ENCODE measurements around the gene PRRT1B. TPM values are rescaled to one million over a fixed set of nuclear protein-coding genes. Genes with fewer than 3 reads are reported as not detected.

The PRRT1B gene
- total and polyA plus RNA-seq, 4 experiments from 2014 or later, result not detected

DNA sequence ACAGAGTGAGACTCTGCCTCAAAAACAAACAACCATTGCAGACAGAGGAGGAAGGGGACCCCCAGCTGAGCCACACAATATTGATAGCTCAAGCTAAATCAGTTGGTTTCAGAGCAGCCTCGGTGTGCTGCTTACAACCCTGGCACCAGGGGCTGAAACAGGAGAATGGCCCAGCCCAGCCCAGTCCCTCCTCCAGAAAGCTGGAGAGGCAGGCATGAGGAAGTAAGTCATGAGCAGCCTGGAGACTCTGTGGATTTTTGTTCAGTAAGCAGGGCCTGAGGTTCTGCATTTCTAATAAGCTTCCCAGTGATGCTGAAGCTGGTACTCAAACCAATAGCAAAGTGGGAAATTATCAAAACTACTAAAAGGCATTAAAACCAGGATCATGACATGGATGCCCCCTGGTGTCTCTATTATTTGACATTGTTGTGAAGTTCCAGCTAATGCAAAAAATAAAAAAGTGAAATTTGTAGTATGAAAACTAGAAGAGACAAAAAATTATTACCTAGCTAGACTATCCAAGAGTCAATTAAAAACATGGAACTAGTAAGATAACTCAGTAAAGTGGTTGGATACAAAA lies 14.2 kb downstream of the PRRT1B start:
- Mint-ChIP-seq H3K4me3 (no peak overlapping the region), H3K4me1 (peaks cover 2 to 10% (median 5%) of the 10 kb centered on the region in 4 donors), H3K36me3 (no peaks in the 10 kb centered on the region), H3K27me3 (peaks cover 5 to 9% of the 10 kb centered on the region in 2 donors), H3K27ac (no peak overlapping the region), H3K9me3 (peaks cover 0 to 12% (median 6%) of the 10 kb centered on the region in 8 donors)
- Histone ChIP-seq H3K36me3 (ENCODE audit: insufficient read depth, low read length) (no peaks in the 10 kb centered on the region), H3K27ac (ENCODE audit: low read depth, low read length) (no peak overlapping the region), H3K9me3 (ENCODE audit: control insufficient read depth in 1 of 2, low read length in 2 of 2) (no peaks in the 10 kb centered on the region), H3K4me1 (ENCODE audit: insufficient read depth, low read length) (no peaks in the 10 kb centered on the region), H3K4me3 (ENCODE audit: low read length in 2 of 2) (no peak overlapping the region), H3K27me3 (ENCODE audit: insufficient read depth, low read length) (peaks cover 4% of the 10 kb centered on the region)
- ChIA-PET POLR2A (ENCODE audit: partially characterized antibody) (interaction anchor here (1.6 kb wide), 1 partner anchor 59 kb away, joined by 4 read pairs; no protein-coding TSS in a partner anchor), CTCF (ENCODE audit: partially characterized antibody) (interaction anchor here (0.6 to 2.9 kb wide), 17 partner anchors 13 to 709 kb away, joined by 3 to 31 read pairs (median 5); no protein-coding TSS in a partner anchor)
- intact Hi-C loops (cut with micrococcal nuclease), result loop anchor here (1.0 kb wide), 1 partner anchor 209 kb away; no protein-coding TSS in a partner anchor
- no peak for DNase-seq

- Mint-ChIP-seq H3K27me3 (no peaks in the 10 kb centered on the region), H3K9me3 (peaks cover 0 to 12% (median 5%) of the 10 kb centered on the region in 8 donors), H3K4me3 (no peak overlapping the region), H3K36me3 (no peaks in the 10 kb centered on the region), H3K4me1 (peaks cover 0 to 10% (median 5%) of the 10 kb centered on the region in 4 donors), H3K27ac (peak overlapping the region in 1 of 7 donors; percentile 41)
- intact Hi-C loops (cut with micrococcal nuclease), result no loop called here
- no peaks in the 10 kb centered on the region for H3K9me3 ChIP-seq (ENCODE audit: control insufficient read depth in 1 of 2, low read length in 2 of 2)
- no peak for DNase-seq
- peaks cover 5% of the 10 kb centered on the region for H3K4me1 ChIP-seq (ENCODE audit: insufficient read depth, low read length)
- H3K4me3 ChIP-seq (ENCODE audit: low read length in 2 of 2), result no peak overlapping the region
- H3K27ac ChIP-seq (ENCODE audit: low read depth, low read length), result no peak overlapping the region
- CTCF ChIA-PET (ENCODE audit: partially characterized antibody), result interaction anchor here (1.1 to 1.7 kb wide), 2 partner anchors 10 to 213 kb away, joined by 3 to 7 read pairs; no protein-coding TSS in a partner anchor
- H3K36me3 ChIP-seq (ENCODE audit: insufficient read depth, low read length), result no peaks in the 10 kb centered on the region
- POLR2A ChIA-PET (ENCODE audit: partially characterized antibody), result interaction anchor here (1.4 kb wide), 1 partner anchor 8 kb away, joined by 3 read pairs; no protein-coding TSS in a partner anchor
- H3K27me3 ChIP-seq (ENCODE audit: insufficient read depth, low read length), result no peaks in the 10 kb centered on the region
Observed at GRCh38 chr9:131562032-131562959, 17.0 kb downstream of the PRRT1B start.

DNA sequence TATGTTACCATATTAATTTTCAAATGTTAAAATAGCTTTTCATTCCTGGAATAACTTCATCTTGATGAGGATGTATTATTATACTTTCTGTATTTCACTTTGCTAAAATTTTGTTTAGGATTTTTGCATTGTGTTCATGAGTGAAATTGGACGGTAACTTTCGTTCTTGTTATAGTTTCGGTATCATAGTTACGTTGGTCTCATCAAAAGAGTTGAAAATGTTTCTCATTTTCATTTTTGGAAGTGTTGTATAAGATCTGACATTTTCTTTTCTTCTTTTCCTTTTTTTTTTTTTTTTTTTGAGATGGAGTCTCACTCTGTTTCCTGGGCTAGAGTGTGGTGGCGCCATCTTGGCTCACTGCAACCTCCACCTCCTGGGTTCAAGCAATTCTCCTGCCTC lies 20.0 kb downstream of the PRRT1B start:
- Histone ChIP-seq H3K27ac (ENCODE audit: low read depth, low read length) (no peak overlapping the region), H3K9me3 (ENCODE audit: control insufficient read depth in 1 of 2, low read length in 2 of 2) (no peaks in the 10 kb centered on the region), H3K4me3 (ENCODE audit: low read length in 2 of 2) (no peak overlapping the region), H3K27me3 (ENCODE audit: insufficient read depth, low read length) (no peaks in the 10 kb centered on the region), H3K4me1 (ENCODE audit: insufficient read depth, low read length) (peaks cover 5% of the 10 kb centered on the region), H3K36me3 (ENCODE audit: insufficient read depth, low read length) (no peaks in the 10 kb centered on the region)
- Mint-ChIP-seq H3K4me3 (peak overlapping the region in 3 of 8 donors; percentile 4 to 22 (median 10)), H3K27me3 (no peaks in the 10 kb centered on the region), H3K9me3 (peaks cover 0 to 12% (median 6%) of the 10 kb centered on the region in 8 donors), H3K36me3 (peaks cover 13 to 15% of the 10 kb centered on the region in 2 donors), H3K27ac (peak overlapping the region in 1 of 7 donors; percentile 88), H3K4me1 (peaks cover 0 to 10% (median 6%) of the 10 kb centered on the region in 4 donors)
- CTCF ChIA-PET (ENCODE audit: partially characterized antibody), result no interaction called here
- POLR2A ChIA-PET (ENCODE audit: partially characterized antibody), result interaction anchor here (1.2 kb wide), 1 partner anchor 29 kb away, joined by 3 read pairs; no protein-coding TSS in a partner anchor
- intact Hi-C loops (cut with micrococcal nuclease), result no loop called here
- DNase-seq, result no peak

DNA sequence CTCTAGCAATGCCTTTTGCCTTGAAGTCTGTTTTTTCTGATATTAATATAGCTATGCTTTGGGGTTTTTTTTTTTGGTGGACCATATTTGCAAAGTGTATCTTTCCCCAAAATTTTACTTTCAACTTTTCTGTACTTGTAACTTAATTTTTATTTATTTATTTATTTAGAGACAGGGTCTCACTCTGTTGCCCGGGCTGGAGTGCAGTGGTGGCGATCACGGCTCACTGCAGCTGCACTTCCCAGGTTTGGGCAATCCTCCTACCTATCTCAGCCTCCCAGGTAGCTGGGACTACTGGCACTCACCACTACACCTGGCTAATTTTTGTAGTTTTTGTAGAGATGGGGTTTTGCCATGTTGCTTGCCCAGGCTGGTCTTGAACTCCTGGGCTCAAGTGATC lies 20.8 kb downstream of the PRRT1B start:
- Mint-ChIP-seq H3K36me3 (peaks cover 13 to 16% of the 10 kb centered on the region in 2 donors), H3K27me3 (no peaks in the 10 kb centered on the region), H3K27ac (peak overlapping the region in 2 of 7 donors; percentile 79 to 88), H3K4me3 (no peak overlapping the region), H3K4me1 (peaks cover 0 to 12% (median 6%) of the 10 kb centered on the region in 4 donors), H3K9me3 (peaks cover 0 to 12% (median 6%) of the 10 kb centered on the region in 8 donors)
- no peaks in the 10 kb centered on the region for H3K36me3 ChIP-seq (ENCODE audit: insufficient read depth, low read length)
- no peak overlapping the region for H3K4me3 ChIP-seq (ENCODE audit: low read length in 2 of 2)
- intact Hi-C loops (cut with micrococcal nuclease), result no loop called here
- ChIA-PET CTCF (ENCODE audit: partially characterized antibody) (no interaction called here), POLR2A (ENCODE audit: partially characterized antibody) (interaction anchor here (1.0 to 1.2 kb wide), 2 partner anchors 30 to 37 kb away, joined by 3 read pairs; no protein-coding TSS in a partner anchor)
- DNase-seq, result no peak
- H3K4me1 ChIP-seq (ENCODE audit: insufficient read depth, low read length), result peaks cover 5% of the 10 kb centered on the region
- no peaks in the 10 kb centered on the region for H3K27me3 ChIP-seq (ENCODE audit: insufficient read depth, low read length)
- no peaks in the 10 kb centered on the region for H3K9me3 ChIP-seq (ENCODE audit: control insufficient read depth in 1 of 2, low read length in 2 of 2)
- H3K27ac ChIP-seq (ENCODE audit: low read depth, low read length), result no peak overlapping the region

GRCh38 chr9:131567910-131568309 lies 22.6 kb downstream of the PRRT1B start:
- peaks cover 5% of the 10 kb centered on the region for H3K4me1 ChIP-seq (ENCODE audit: insufficient read depth, low read length)
- no peaks in the 10 kb centered on the region for H3K27me3 ChIP-seq (ENCODE audit: insufficient read depth, low read length)
- Mint-ChIP-seq H3K27ac (peak overlapping the region in 1 of 7 donors; percentile 60), H3K9me3 (peaks cover 0 to 4% (median 1%) of the 10 kb centered on the region in 8 donors), H3K36me3 (peaks cover 23 to 27% of the 10 kb centered on the region in 2 donors), H3K4me1 (peaks cover 0 to 14% (median 6%) of the 10 kb centered on the region in 4 donors), H3K27me3 (no peaks in the 10 kb centered on the region), H3K4me3 (no peak overlapping the region)
- ChIA-PET POLR2A (ENCODE audit: partially characterized antibody) (no interaction called here), CTCF (ENCODE audit: partially characterized antibody) (no interaction called here)
- DNase-seq, result no peak
- intact Hi-C loops (cut with micrococcal nuclease), result no loop called here
- no peak overlapping the region for H3K4me3 ChIP-seq (ENCODE audit: low read length in 2 of 2)
- no peaks in the 10 kb centered on the region for H3K9me3 ChIP-seq (ENCODE audit: control insufficient read depth in 1 of 2, low read length in 2 of 2)
- no peaks in the 10 kb centered on the region for H3K36me3 ChIP-seq (ENCODE audit: insufficient read depth, low read length)
- H3K27ac ChIP-seq (ENCODE audit: low read depth, low read length), result no peak overlapping the region

DNA sequence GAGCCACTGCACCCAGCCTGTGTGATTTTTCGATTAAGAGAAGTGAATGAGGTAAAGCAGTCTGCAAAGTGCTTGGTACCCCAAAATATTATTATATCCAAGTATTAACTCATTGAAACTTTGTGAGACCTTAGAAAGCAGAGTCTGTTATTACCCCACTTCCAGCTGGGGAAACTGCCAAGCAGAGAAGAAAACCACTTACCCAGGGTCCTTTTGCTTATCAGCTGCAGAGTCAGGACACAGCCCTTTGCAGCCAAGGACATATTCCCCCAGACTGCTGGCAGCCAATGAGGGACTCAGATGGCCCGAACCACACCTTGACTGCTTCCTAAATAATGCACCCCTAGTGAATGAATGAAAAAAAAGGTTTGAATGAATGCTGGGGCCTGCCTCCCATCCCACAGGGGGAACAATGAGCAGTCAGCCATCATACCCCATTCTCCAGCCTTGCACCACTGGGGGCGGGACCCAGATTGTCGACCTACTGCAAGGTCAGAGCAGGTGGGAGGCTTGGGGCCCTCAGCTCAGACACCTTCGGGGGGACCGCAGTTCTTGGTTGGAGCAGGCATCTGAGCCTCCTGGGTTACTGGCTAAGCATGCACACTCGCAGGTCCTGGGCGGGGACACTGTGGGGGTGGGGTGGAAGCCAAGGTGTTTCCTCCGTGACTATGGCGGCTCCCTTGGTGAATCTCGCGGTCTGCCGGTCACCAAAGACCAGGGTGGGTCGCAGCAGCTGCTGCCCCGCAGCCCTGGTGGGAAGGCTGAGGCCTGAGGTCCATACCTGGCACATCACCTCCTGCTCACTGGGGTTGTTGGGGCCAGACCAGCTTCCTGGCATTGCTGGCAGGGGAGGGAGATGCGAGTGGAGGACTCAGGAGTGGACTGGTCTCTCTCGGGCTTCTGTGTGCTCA lies 29.7 kb downstream of the PRRT1B start:
- ChIA-PET POLR2A (ENCODE audit: partially characterized antibody) (interaction anchor here (0.5 kb wide), 1 partner anchor 39 kb away, joined by 5 read pairs; no protein-coding TSS in a partner anchor), CTCF (ENCODE audit: partially characterized antibody) (interaction anchor here (0.6 to 1.0 kb wide), 2 partner anchors 11 to 41 kb away, joined by 3 read pairs; no protein-coding TSS in a partner anchor)
- Mint-ChIP-seq H3K4me1 (peaks cover 15 to 31% (median 20%) of the 10 kb centered on the region in 4 donors), H3K27me3 (no peaks in the 10 kb centered on the region), H3K27ac (peak overlapping the region in 2 of 7 donors; percentile 41 to 51), H3K9me3 (no peaks in the 10 kb centered on the region), H3K36me3 (peaks cover 23 to 42% of the 10 kb centered on the region in 2 donors), H3K4me3 (no peak overlapping the region)
- Histone ChIP-seq H3K36me3 (ENCODE audit: insufficient read depth, low read length) (peaks cover 42% of the 10 kb centered on the region), H3K4me1 (ENCODE audit: insufficient read depth, low read length) (peaks cover 25% of the 10 kb centered on the region), H3K27ac (ENCODE audit: low read depth, low read length) (no peak overlapping the region), H3K4me3 (ENCODE audit: low read length in 2 of 2) (no peak overlapping the region), H3K9me3 (ENCODE audit: control insufficient read depth in 1 of 2, low read length in 2 of 2) (no peaks in the 10 kb centered on the region), H3K27me3 (ENCODE audit: insufficient read depth, low read length) (no peaks in the 10 kb centered on the region)
- DNase-seq, result no peak
- intact Hi-C loops (cut with micrococcal nuclease), result no loop called here
